A549 (cell line): ENCODE measurements around the gene KCNJ6. TPM values are rescaled to one million over a fixed set of nuclear protein-coding genes. Genes with fewer than 3 reads are reported as not detected.

Experiments
- ATAC-seq, 2 experiments: fragments of 200-7000 bp in 1 of 2; fragments of >200 bp in 1 of 2; cut with Nextera tagmentation in 1 of 2; cut with Tn5 transposase in 1 of 2; 3 replicates each; pipeline versions ENCODE4 v1.8.0 to v1.9.1; 2018 to 2020; ENCODE audit warnings: mild to moderate bottlenecking in 1 of 2, moderate library complexity in 1 of 2
- CTCF ChIA-PET: fragments of 300-600 bp; sonication (Branson Sonifier 250); formaldehyde crosslinking; extraction: SDS; loops from one replicate; lab custom pipeline; 2021; ENCODE audit warnings: antibody characterized with exemption, inconsistent platforms; lab: Yijun Ruan, JAX
- POLR2A ChIA-PET: fragments of 350-600 bp; formaldehyde crosslinking; extraction: SDS; loops from one replicate; lab custom pipeline; 2021; ENCODE audit warnings: antibody characterized with exemption, inconsistent platforms; lab: Yijun Ruan, JAX
- DNase-seq, 2 experiments: peaks; one replicate each; pipeline versions ENCODE4 v3.0.0 to v3.0.0-alpha.2; 2011 to 2016; ENCODE audit warnings: low read depth in 1 of 2, low spot score in 1 of 2
- FAIRE-seq: peaks from 2 replicates; lab custom pipeline; 2011; peaks lifted over from hg19 to GRCh38; lab: Jason Lieb, UNC
- H3K27ac ChIP-seq, 2 experiments: fragments of >200 bp; sonication (Bioruptor Twin); formaldehyde crosslinking; 3 replicates each; pipeline ENCODE4 v1.5.1; 2016 to 2017
- H3K4me1 ChIP-seq: fragments of >200 bp; sonication (Bioruptor Twin); formaldehyde crosslinking; 3 replicates; pipeline ENCODE4 v1.6.1; 2016
- H3K4me2 ChIP-seq: fragments of >200 bp; sonication (Bioruptor Twin); formaldehyde crosslinking; 3 replicates; pipeline ENCODE4 v1.6.1; 2016
- H3K4me3 ChIP-seq: fragments of >200 bp; sonication (Bioruptor Twin); formaldehyde crosslinking; 3 replicates; pipeline ENCODE4 v1.5.1; 2016
- H3K9me3 ChIP-seq: fragments of >200 bp; sonication (Bioruptor Twin); formaldehyde crosslinking; 3 replicates; pipeline ENCODE4 v1.6.1; 2016
- BCL3 ChIP-seq: fragments of >200 bp; sonication (Bioruptor Twin); formaldehyde crosslinking; IDR thresholded peaks from 3 replicates; pipeline ENCODE4 v1.6.1; 2016
- CEBPB ChIP-seq, 2 experiments: fragments of >200 bp in 1 of 2; sonication (Bioruptor Twin) in 1 of 2; formaldehyde crosslinking in 1 of 2; IDR thresholded peaks; 2 replicates each; pipeline ENCODE4 v1.6.1; 2012 to 2016
- CTCF ChIP-seq: fragments of >200 bp; sonication (Bioruptor Twin); formaldehyde crosslinking; IDR thresholded peaks from 3 replicates; pipeline ENCODE4 v1.5.1; 2016
- EHF ChIP-seq: fragments of 250-450 bp; sonication (Bioruptor Pico); IDR thresholded peaks from 2 replicates; pipeline ENCODE4 v1.5.0; 2020; ENCODE audit warnings: mild to moderate bottlenecking
- ELK1 ChIP-seq: fragments of 150-350 bp; IDR thresholded peaks from 2 replicates; pipeline ENCODE4 v1.6.1; 2014; ENCODE audit warnings: low read depth, mild to moderate bottlenecking, low read length
- ESRRA ChIP-seq: fragments of 150-350 bp; IDR thresholded peaks from 2 replicates; pipeline ENCODE4 v1.6.1; 2014; ENCODE audit warnings: mild to moderate bottlenecking, low read length, borderline replicate concordance
- FOSB ChIP-seq: fragments of 250-450 bp; sonication (Bioruptor Pico); IDR thresholded peaks from 2 replicates; pipeline ENCODE4 v1.5.0; 2020; ENCODE audit warnings: mild to moderate bottlenecking, moderate library complexity
- FOXS1 ChIP-seq: fragments of 250-450 bp; sonication (Bioruptor Pico); IDR thresholded peaks from 2 replicates; pipeline ENCODE4 v1.5.0; 2020; ENCODE audit warnings: mild to moderate bottlenecking, moderate library complexity
- HMGXB4 ChIP-seq: fragments of 250-450 bp; sonication (Bioruptor Pico); IDR thresholded peaks from 2 replicates; pipeline ENCODE4 v1.5.0; 2021; ENCODE audit warnings: mild to moderate bottlenecking, moderate library complexity, borderline replicate concordance
- HOXB13 ChIP-seq: fragments of 250-450 bp; sonication (Bioruptor Pico); IDR thresholded peaks from 2 replicates; pipeline ENCODE4 v1.5.0; 2020; ENCODE audit warnings: low read depth, mild to moderate bottlenecking, moderate library complexity
- JUN ChIP-seq, 2 experiments: fragments of >200 bp; sonication (Bioruptor Twin); formaldehyde crosslinking; IDR thresholded peaks; 2 replicates in 1 of 2; 3 replicates in 1 of 2; pipeline ENCODE4 v1.6.1; 2016 to 2017
- MAX ChIP-seq: IDR thresholded peaks from 2 replicates; pipeline ENCODE4 v1.6.1; 2012
- NPAS2 ChIP-seq: fragments of 250-450 bp; sonication (Bioruptor Pico); IDR thresholded peaks from 2 replicates; pipeline ENCODE4 v1.8.0; 2022; ENCODE audit warnings: mild to moderate bottlenecking, moderate library complexity, borderline replicate concordance
- NR3C1 ChIP-seq: fragments of >200 bp; sonication (Bioruptor Twin); formaldehyde crosslinking; IDR thresholded peaks from 3 replicates; pipeline ENCODE4 v1.6.1; 2017
- PBX3 ChIP-seq: IDR thresholded peaks from 2 replicates; pipeline ENCODE4 v1.6.1; 2012
- POLR2A ChIP-seq: IDR thresholded peaks from 2 replicates; pipeline ENCODE4 v1.6.1; 2012; ENCODE audit warnings: mild to moderate bottlenecking, low read length
- POLR2AphosphoS2 ChIP-seq: conservative IDR thresholded peaks from 2 replicates; pipeline ENCODE4 v1.6.1; 2012; ENCODE audit warnings: low read length, improper control_type of control experiment, inconsistent platforms
- RAD21 ChIP-seq, 2 experiments: fragments of >200 bp in 1 of 2; sonication (Bioruptor Twin) in 1 of 2; formaldehyde crosslinking in 1 of 2; IDR thresholded peaks in 1 of 2; conservative IDR thresholded peaks in 1 of 2; 2 replicates in 1 of 2; 3 replicates in 1 of 2; pipeline ENCODE4 v1.6.1; 2012 to 2018; ENCODE audit warnings: inconsistent platforms in 1 of 2
- RCOR1 ChIP-seq: fragments of 150-350 bp; IDR thresholded peaks from 2 replicates; pipeline ENCODE4 v1.6.1; 2014; ENCODE audit warnings: antibody characterized with exemption, low read length, low read depth
- RFX5 ChIP-seq: fragments of 450-650 bp; IDR thresholded peaks from 2 replicates; pipeline ENCODE4 v1.7.1; 2014; ENCODE audit warnings: antibody characterized with exemption, mild to moderate bottlenecking, moderate library complexity
- RNF2 ChIP-seq: fragments of 200-600 bp; sonication (generic); IDR thresholded peaks from 2 replicates; pipeline ENCODE4 v1.6.1; 2016; ENCODE audit warnings: low read depth, mild to moderate bottlenecking, antibody characterized with exemption, moderate library complexity, borderline replicate concordance
- SMC3 ChIP-seq: fragments of >200 bp; sonication (Bioruptor Twin); formaldehyde crosslinking; IDR thresholded peaks from 3 replicates; pipeline ENCODE4 v1.6.1; 2018; ENCODE audit warnings: inconsistent platforms
- TFCP2L1 ChIP-seq: fragments of 250-450 bp; sonication (Bioruptor Pico); IDR thresholded peaks from 2 replicates; pipeline ENCODE4 v1.5.0; 2021; ENCODE audit warnings: mild to moderate bottlenecking
- ZC3H11A ChIP-seq: fragments of 450-650 bp; IDR thresholded peaks from 2 replicates; pipeline ENCODE4 v1.6.1; 2014; ENCODE audit warnings: antibody characterized with exemption, mild to moderate bottlenecking
- WGBS: methylation state at CpG from one replicate; pipeline ENCODE4 v1.1.6; 2017; ENCODE audit errors: missing lambda C conversion rate; 5-methylcytosine and 5-hydroxymethylcytosine counted together
- polyA plus RNA-seq, 4 experiments: library from polyadenylated mRNA; depleted of rRNA in 3 of 4; stranded (reverse); fragments of >200 nt; fragmentation: RNase III in 1 of 4; extraction: RNeasy Plus Mini Kit Qiagen cat#74134 plus additional on column Dnase treatment in 1 of 4; gene quantifications; 2 replicates in 3 of 4; 3 replicates in 1 of 4; pipeline ENCODE4 v1.2.3, GENCODE V29; 2011 to 2017

KCNJ6 gene
- polyA plus RNA-seq, 2 of the 4 experiments (the other 2 are of a cell fraction), result 0.68 to 1.4 TPM

- no peaks in the 10 kb centered on the region for H3K4me1 ChIP-seq
- no peak overlapping the region for H3K27ac ChIP-seq
- FAIRE-seq (no peak), ATAC-seq (no peak)
- H3K9me3 ChIP-seq, result no peaks in the 10 kb centered on the region
- ChIA-PET CTCF (interaction anchor here (2.6 kb wide), 1 partner anchor 10 kb away, joined by 6 read pairs; no protein-coding TSS in a partner anchor), POLR2A (no interaction called here)
- H3K4me3 ChIP-seq, result no peak overlapping the region
- 83% methylated on average over 5 of the region's 5 CpGs for WGBS
- no peak overlapping the region for H3K4me2 ChIP-seq
- TF ChIP-seq HOXB13 (CRISPR knock-in tag), result no peak
- no peak for TF ChIP-seq TFCP2L1 (CRISPR knock-in tag)
- TF ChIP-seq RAD21 (conservative IDR thresholded peaks at IDR 0.05 in 1 of 2, IDR thresholded peaks at IDR 0.05 in 1 of 2), result no peak
- no peak for TF ChIP-seq RNF2
- TF ChIP-seq JUN (IDR thresholded peaks at IDR 0.05), result no peak
- TF ChIP-seq SMC3, result no peak
- no peak for TF ChIP-seq ESRRA
- no peak for TF ChIP-seq POLR2AphosphoS2
- no peak for TF ChIP-seq CTCF
- TF ChIP-seq RFX5, result no peak
- TF ChIP-seq RCOR1, result no peak
- TF ChIP-seq CEBPB (IDR thresholded peaks at IDR 0.05), result no peak
- TF ChIP-seq, all 56 proteins: peak for 0
- DNase-seq, result no peak
Observed at GRCh38 chr21:37684115-37684493, 232.2 kb downstream of the KCNJ6 start.

- FAIRE-seq (no peak), ATAC-seq (no peak), DNase-seq (no peak)
- Histone ChIP-seq H3K9me3 (no peaks in the 10 kb centered on the region), H3K4me3 (no peak overlapping the region), H3K4me1 (no peaks in the 10 kb centered on the region), H3K27ac (no peak overlapping the region), H3K4me2 (no peak overlapping the region)
- TF ChIP-seq HMGXB4 (CRISPR knock-in tag) (no peak), RCOR1 (no peak), CTCF (no peak), MAX (no peak), POLR2A (no peak)
- POLR2A ChIA-PET, result no interaction called here
- 49% methylated on average over 8 of the region's 8 CpGs for WGBS
- CTCF ChIA-PET, result interaction anchor here (2.6 kb wide), 1 partner anchor 9 kb away, joined by 6 read pairs; no protein-coding TSS in a partner anchor
Observed at GRCh38 chr21:37683396-37684114, 232.7 kb downstream of the KCNJ6 start.

- no peak for DNase-seq
- no peak for ATAC-seq
- H3K4me2 ChIP-seq, result no peak overlapping the region
- 62% methylated on average over 3 of the region's 6 CpGs for WGBS
- no peak for FAIRE-seq
- no peaks in the 10 kb centered on the region for H3K4me1 ChIP-seq
- no peaks in the 10 kb centered on the region for H3K9me3 ChIP-seq
- H3K4me3 ChIP-seq, result no peak overlapping the region
- CTCF ChIA-PET, result interaction anchor here (2.6 kb wide), 1 partner anchor 8 kb away, joined by 6 read pairs; no protein-coding TSS in a partner anchor
- POLR2A ChIA-PET, result no interaction called here
- H3K27ac ChIP-seq, result no peak overlapping the region
- TF ChIP-seq BCL3, result no peak
- TF ChIP-seq ELK1, result no peak
- TF ChIP-seq PBX3, result no peak
- TF ChIP-seq FOXS1 (CRISPR knock-in tag), result no peak
- no peak for TF ChIP-seq ZC3H11A
- no peak for TF ChIP-seq NPAS2
- no peak for TF ChIP-seq NR3C1
- TF ChIP-seq FOSB, result no peak
- no peak for TF ChIP-seq EHF (CRISPR knock-in tag)
Observed at GRCh38 chr21:37682966-37683365, 233.3 kb downstream of the KCNJ6 start.
